GM12878 (cell line): ENCODE data around the gene ARHGAP26. TPM values are rescaled to one million over a fixed set of nuclear protein-coding genes. Genes with fewer than 3 reads are reported as not detected.

Source experiments
- CBX3 ChIP-seq: fragments of 200-600 bp; sonication (generic); IDR thresholded peaks from 2 replicates; pipeline ENCODE4 v1.6.1; 2016; ENCODE audit warnings: low read depth, borderline replicate concordance
- CREB1 ChIP-seq: IDR thresholded peaks from 2 replicates; pipeline ENCODE4 v1.6.1; 2012; ENCODE audit warnings: low read depth, mild to moderate bottlenecking, inconsistent platforms
- SIX5 ChIP-seq: IDR thresholded peaks from 2 replicates; pipeline ENCODE4 v1.6.1; 2011; ENCODE audit warnings: mild to moderate bottlenecking, low read depth, low read length, moderate library complexity; ENCODE audit not compliant: severe bottlenecking
- ZNF274 ChIP-seq: IDR thresholded peaks from one replicate; pipeline ENCODE4 v1.8.0; 2011; ENCODE audit not compliant: insufficient read length, insufficient read depth
- polyA plus RNA-seq, 11 experiments: library from polyadenylated mRNA; depleted of rRNA in 4 of 11; unstranded in 6 of 11; stranded (reverse) in 5 of 11; fragments of >200 nt; fragmentation: Nextera tagmentation in 4 of 11; fragmentation: Illumina TruSeq in 1 of 11; extraction: Ambion mirVana in 4 of 11; extraction: Trizol in 1 of 11; gene quantifications; 1 replicate in 1 of 11; 2 replicates in 10 of 11; pipeline versions ENCODE4 v1.2.1 to v1.2.3, GENCODE V29; 2011 to 2016; ENCODE audit warnings: inconsistent platforms in 2 of 11, missing spikeins in 2 of 11, low read depth in 1 of 11
- total RNA-seq, 4 experiments: library from RNA; depleted of rRNA in 3 of 4; stranded (reverse); fragments of >200 nt in 3 of 4; fragmentation: Illumina TruSeq in 1 of 4; extraction: Trizol in 1 of 4; gene quantifications; 2 replicates each; pipeline versions ENCODE4 v1.2.1 to v1.2.3, GENCODE V29; 2013 to 2021
- TF ChIP-seq, protein P1 (sequence below): fragments of 450-650 bp; formaldehyde crosslinking; IDR thresholded peaks from 2 replicates; pipeline ENCODE4 v1.4.0; 2020; ENCODE audit warnings: mild to moderate bottlenecking, moderate library complexity
- TF ChIP-seq, protein P2 (sequence below): IDR thresholded peaks from 2 replicates; pipeline ENCODE4 v1.6.1; 2011; ENCODE audit warnings: borderline replicate concordance, low read depth, mild to moderate bottlenecking, moderate library complexity, low read length; ENCODE audit not compliant: insufficient read depth, poor library complexity, severe bottlenecking

Gene ARHGAP26
- total and polyA plus RNA-seq, 10 of the 15 experiments (the other 5 are each of a cell fraction or from before 2014, with no cell fraction given): 9.4 to 41.5 (median 19.3) TPM

DNA sequence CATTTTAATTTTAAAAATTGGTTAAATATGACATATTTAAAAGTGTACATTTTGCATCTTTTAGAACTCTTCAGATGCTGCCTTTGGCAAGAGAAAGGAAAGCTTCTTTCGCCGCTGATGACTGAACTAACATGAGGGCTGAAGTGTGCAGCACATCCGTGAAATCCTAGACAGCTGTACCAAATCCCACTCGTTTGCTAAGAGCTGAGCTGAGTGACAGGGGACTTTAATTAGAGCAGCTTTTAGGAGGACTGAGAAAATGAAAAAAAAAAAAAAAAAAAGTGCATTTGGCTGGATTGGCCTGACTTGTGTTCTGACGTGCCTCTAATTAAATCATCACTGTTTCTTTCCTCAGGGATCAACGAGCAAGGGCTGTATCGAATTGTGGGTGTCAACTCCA is 271.3 kb downstream of the ARHGAP26 start (continued):
- TF ChIP-seq, protein P1, sequence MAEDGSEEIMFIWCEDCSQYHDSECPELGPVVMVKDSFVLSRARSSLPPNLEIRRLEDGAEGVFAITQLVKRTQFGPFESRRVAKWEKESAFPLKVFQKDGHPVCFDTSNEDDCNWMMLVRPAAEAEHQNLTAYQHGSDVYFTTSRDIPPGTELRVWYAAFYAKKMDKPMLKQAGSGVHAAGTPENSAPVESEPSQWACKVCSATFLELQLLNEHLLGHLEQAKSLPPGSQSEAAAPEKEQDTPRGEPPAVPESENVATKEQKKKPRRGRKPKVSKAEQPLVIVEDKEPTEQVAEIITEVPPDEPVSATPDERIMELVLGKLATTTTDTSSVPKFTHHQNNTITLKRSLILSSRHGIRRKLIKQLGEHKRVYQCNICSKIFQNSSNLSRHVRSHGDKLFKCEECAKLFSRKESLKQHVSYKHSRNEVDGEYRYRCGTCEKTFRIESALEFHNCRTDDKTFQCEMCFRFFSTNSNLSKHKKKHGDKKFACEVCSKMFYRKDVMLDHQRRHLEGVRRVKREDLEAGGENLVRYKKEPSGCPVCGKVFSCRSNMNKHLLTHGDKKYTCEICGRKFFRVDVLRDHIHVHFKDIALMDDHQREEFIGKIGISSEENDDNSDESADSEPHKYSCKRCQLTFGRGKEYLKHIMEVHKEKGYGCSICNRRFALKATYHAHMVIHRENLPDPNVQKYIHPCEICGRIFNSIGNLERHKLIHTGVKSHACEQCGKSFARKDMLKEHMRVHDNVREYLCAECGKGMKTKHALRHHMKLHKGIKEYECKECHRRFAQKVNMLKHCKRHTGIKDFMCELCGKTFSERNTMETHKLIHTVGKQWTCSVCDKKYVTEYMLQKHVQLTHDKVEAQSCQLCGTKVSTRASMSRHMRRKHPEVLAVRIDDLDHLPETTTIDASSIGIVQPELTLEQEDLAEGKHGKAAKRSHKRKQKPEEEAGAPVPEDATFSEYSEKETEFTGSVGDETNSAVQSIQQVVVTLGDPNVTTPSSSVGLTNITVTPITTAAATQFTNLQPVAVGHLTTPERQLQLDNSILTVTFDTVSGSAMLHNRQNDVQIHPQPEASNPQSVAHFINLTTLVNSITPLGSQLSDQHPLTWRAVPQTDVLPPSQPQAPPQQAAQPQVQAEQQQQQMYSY (CRISPR knock-in tag): no peak
- TF ChIP-seq SIX5 (no peak), ZNF274 (no peak), CBX3 (no peak), CREB1 (no peak)
- TF ChIP-seq, protein P2, sequence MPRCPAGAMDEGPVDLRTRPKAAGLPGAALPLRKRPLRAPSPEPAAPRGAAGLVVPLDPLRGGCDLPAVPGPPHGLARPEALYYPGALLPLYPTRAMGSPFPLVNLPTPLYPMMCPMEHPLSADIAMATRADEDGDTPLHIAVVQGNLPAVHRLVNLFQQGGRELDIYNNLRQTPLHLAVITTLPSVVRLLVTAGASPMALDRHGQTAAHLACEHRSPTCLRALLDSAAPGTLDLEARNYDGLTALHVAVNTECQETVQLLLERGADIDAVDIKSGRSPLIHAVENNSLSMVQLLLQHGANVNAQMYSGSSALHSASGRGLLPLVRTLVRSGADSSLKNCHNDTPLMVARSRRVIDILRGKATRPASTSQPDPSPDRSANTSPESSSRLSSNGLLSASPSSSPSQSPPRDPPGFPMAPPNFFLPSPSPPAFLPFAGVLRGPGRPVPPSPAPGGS: no peak
